Activated T-cell treated with anti-CD3 and anti-CD28 coated beads, Interleukin-2, amount 50 U/mL, for 4 hours (primary cell): Measurements from ENCODE around the gene TAF7L. TPM values are rescaled to one million over a fixed set of nuclear protein-coding genes. Genes with fewer than 3 reads are reported as not detected.
"Not testable (repeated sequence)": the region's sequence is repeated elsewhere in the genome, so short reads cannot be mapped to it uniquely, and the experiment has no call there.

Experiments used
- ATAC-seq, 2 donors: fragments of 200-7000 bp; cut with Tn5 transposase; one replicate each; pipeline ENCODE4 v1.10.0; 2021
- DNase-seq: peaks from one replicate; pipeline ENCODE4 v3.0.0-alpha.2; 2020
- H3K27me3 Mint-ChIP-seq: one replicate; pipeline ENCODE4 v1.8.0; 2021; ENCODE audit warnings: low read depth, mixed read lengths
- H3K36me3 Mint-ChIP-seq: one replicate; pipeline ENCODE4 v1.8.0; 2022; ENCODE audit warnings: mixed read lengths; ENCODE audit not compliant: insufficient read depth
- H3K4me1 Mint-ChIP-seq: one replicate; pipeline ENCODE4 v1.8.0; 2021; ENCODE audit warnings: low read depth, mixed read lengths
- H3K4me3 Mint-ChIP-seq: one replicate; pipeline ENCODE4 v1.8.0; 2021; ENCODE audit warnings: mild to moderate bottlenecking, moderate library complexity, mixed read lengths
- H3K9me3 Mint-ChIP-seq: one replicate; pipeline ENCODE4 v1.8.0; 2021; ENCODE audit warnings: mixed read lengths
- total RNA-seq, 3 donors: library from RNA; stranded (reverse); gene quantifications; one replicate each; pipeline ENCODE4 v1.2.1, GENCODE V29; 2021

Gene TAF7L, protein sequence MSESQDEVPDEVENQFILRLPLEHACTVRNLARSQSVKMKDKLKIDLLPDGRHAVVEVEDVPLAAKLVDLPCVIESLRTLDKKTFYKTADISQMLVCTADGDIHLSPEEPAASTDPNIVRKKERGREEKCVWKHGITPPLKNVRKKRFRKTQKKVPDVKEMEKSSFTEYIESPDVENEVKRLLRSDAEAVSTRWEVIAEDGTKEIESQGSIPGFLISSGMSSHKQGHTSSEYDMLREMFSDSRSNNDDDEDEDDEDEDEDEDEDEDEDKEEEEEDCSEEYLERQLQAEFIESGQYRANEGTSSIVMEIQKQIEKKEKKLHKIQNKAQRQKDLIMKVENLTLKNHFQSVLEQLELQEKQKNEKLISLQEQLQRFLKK
- total RNA-seq: under 1 TPM; 0.13 to 0.22 (median 0.15) TPM

DNA sequence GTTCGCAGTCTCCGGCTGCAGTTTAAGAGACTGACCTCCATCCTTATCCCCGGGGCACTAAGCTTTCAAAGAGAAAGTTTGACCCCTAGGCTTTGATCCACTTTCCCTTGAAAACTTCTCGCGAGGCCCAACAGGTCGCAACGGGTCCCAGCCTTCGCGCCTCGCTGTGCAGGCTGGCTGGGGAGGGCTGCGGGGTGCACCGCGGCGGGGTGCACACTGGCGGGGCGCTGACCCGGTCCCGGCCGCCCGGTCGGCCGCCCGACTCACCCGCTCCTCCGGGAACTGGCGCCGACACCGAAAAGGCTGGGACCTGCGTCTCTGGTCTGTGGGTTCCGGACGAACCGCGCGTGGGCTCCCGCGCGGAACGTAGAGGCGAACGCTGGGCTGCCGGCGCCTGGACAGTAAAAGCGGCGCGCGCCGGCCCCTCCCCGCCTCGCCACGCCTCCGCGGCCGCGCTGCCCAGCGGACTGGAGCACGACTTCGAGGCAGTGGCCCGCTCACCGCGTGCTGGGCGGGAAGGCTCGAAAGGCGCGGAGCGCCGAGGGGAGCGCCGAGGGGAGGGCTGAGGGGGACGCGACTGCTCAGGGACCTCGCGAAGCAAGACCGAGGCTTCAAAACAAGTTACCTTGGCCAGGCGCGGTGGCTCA lies at the start of gene TAF7L:
TAF7L (minus strand) TSS at position 378 of the 647 bp plus-strand sequence. CDS start 3,791 bp downstream, outside the sequence.
- H3K27me3 Mint-ChIP-seq: peaks cover 10% of the 10 kb centered on the region
- no peaks in the 10 kb centered on the region for H3K36me3 Mint-ChIP-seq
- no peak within 1 kb of the TSS for H3K4me3 Mint-ChIP-seq
- ATAC-seq: no peak
- no peaks in the 10 kb centered on the region for H3K9me3 Mint-ChIP-seq
- no peak for DNase-seq
- H3K4me1 Mint-ChIP-seq: no peaks in the 10 kb centered on the region

DNA sequence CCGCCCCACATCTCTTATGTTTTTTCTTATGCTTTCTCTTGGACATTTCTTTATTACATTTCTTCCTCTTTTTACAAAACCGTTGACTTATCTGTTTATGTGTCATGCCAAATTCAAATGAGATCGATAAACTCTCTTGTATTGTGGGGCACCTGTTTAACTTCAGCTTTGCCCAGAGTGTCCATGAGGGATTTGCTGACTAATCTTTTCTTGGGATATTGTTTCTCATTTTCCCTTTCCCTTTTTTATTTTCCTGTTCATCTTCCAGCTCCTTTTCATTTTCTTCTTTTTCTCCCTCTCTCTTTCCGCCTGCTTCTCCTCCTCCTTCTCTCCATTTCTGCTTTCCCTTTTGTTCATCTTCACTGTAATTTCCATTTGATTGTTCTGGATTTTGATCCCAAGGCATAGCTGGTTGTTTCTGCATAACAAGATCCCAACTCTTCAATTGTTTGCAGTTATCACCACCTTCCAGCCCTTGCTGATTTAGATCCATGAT lies 46.7 kb upstream of the TAF7L start:
- no peak overlapping the region for H3K4me3 Mint-ChIP-seq
- DNase-seq (no peak), ATAC-seq (no peak)
- peaks cover 2% of the 10 kb centered on the region for H3K4me1 Mint-ChIP-seq
- H3K36me3 Mint-ChIP-seq: peaks cover 2% of the 10 kb centered on the region
- H3K27me3 Mint-ChIP-seq: no peaks in the 10 kb centered on the region
- H3K9me3 Mint-ChIP-seq: peaks cover 4% of the 10 kb centered on the region

DNA sequence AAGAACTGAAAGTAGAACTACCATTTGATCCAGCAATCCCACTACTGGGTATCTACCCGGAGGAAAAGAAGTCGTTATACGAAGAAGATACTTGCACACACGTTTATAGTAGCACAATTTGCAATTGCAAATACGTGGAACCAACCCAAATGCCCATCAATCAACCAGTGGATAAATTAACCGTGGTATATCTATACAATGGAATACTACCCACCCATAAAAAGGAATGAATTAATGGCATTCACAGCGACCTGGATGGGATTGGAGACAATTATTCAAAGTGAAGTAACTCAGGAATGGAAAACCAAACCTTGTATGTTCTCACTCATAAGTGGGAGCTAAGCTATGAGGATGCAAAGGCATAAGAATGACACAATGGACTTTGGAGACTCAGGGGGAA lies 43.2 kb upstream of the TAF7L start:
- not testable (repeated sequence) for DNase-seq, H3K36me3 Mint-ChIP-seq, H3K4me3 Mint-ChIP-seq, H3K4me1 Mint-ChIP-seq, ATAC-seq, H3K9me3 Mint-ChIP-seq, H3K27me3 Mint-ChIP-seq

DNA sequence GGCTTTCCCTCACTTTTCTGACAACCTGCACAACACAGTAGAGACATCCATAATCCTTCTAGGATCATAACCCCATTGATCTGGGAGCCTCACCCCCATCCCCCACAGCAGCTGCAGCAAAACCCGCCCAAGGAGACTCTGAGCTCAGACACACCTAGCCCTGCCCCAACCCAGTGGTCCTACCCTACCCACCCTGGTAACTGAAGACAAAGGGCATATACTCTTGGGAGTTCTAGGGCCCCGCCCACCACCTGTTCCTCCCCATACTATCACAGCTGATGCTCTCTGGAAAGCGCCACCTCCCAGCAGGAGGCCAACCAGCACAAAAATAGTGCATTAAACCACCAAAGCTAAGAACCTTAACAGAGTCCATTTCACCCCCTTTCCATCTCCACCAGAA lies 35.5 kb upstream of the TAF7L start:
- not testable (repeated sequence) for H3K36me3 Mint-ChIP-seq, H3K9me3 Mint-ChIP-seq, DNase-seq, H3K27me3 Mint-ChIP-seq, H3K4me1 Mint-ChIP-seq, H3K4me3 Mint-ChIP-seq, ATAC-seq

DNA sequence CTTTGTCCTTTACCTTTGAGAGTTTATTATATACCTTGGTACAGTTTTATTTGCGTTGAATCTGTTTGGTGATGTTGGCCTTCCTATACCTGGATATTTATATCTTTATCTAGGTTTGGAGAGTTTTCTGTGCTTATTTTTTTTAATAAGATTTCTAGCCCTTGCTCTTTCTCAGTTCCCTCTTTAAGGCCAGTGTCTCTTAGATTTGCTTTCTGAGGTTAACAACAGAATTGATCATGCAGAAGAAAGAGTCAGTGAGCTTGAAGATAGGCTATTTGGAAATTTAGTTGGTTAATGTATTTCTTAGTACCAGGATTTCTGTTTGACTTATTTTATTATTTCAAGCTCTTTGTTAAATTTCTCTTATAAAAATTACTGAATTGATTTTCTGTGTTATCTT lies 12.7 kb upstream of the TAF7L start:
- DNase-seq (no peak), ATAC-seq (no peak)
- no peaks in the 10 kb centered on the region for H3K9me3 Mint-ChIP-seq
- no peaks in the 10 kb centered on the region for H3K27me3 Mint-ChIP-seq
- H3K4me3 Mint-ChIP-seq: no peak overlapping the region
- H3K36me3 Mint-ChIP-seq: no peaks in the 10 kb centered on the region
- H3K4me1 Mint-ChIP-seq: no peaks in the 10 kb centered on the region

DNA sequence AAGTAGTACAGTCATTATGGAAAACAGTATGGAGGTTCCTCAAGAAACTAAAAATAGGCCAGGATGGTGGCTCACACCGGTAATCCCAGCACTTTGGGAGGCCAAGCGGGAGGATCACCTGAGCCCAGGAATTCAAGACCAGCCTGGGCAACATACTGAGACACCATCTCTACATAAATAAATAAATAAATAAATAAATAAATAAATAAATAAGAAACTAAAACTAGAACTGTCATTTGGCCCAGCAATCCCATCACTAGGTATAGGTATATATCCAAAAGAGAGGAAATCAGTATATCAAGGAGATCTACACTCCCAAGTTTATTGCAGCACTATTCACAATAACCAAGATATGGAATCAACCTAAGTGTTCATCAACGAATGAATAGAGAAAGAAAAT lies 4.5 kb upstream of the TAF7L start:
- H3K36me3 Mint-ChIP-seq, DNase-seq, H3K4me3 Mint-ChIP-seq, ATAC-seq, H3K9me3 Mint-ChIP-seq, H3K4me1 Mint-ChIP-seq, H3K27me3 Mint-ChIP-seq: not testable (repeated sequence)

DNA sequence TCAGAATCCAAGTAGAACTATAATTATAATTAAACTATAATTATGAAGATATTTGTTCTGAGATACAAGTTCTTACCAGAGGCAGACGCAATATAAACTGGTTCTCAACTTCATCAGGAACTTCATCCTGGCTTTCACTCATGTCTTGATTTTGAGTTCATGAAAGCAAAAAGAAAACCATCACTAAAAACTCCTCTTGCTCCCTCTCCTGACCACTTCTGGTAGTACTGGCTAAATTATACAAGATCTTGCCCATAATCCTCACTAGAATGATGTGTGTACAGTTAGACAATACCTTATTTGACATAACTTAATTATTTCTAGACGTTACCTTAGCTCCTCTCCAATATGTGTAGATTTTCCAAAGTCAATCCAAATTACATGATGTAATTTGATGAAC lies 3.7 kb downstream of the TAF7L start:
- no peak for DNase-seq
- Mint-ChIP-seq H3K36me3 (no peaks in the 10 kb centered on the region), H3K4me1 (no peaks in the 10 kb centered on the region), H3K9me3 (no peaks in the 10 kb centered on the region), H3K27me3 (peaks cover 6% of the 10 kb centered on the region), H3K4me3 (no peak overlapping the region)
- ATAC-seq: no peak

DNA sequence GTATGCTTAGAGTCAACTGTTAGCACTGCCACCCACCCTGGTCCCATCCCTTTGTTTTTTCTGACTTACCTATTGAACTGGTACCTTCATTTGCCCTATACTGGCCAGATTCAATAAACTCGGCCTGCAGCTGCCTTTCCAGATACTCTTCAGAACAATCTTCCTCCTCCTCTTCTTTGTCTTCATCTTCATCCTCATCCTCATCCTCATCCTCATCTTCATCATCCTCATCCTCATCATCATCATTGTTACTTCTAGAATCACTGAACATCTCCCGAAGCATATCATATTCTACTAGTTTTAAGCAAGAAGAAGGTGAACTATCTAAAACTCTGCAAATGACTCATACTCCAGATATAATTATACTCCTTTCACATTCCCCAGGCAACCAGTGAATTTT lies 14.9 kb downstream of the TAF7L start:
- ATAC-seq: no peak
- no peak overlapping the region for H3K4me3 Mint-ChIP-seq
- no peak for DNase-seq
- no peaks in the 10 kb centered on the region for H3K9me3 Mint-ChIP-seq
- H3K27me3 Mint-ChIP-seq: no peaks in the 10 kb centered on the region
- no peaks in the 10 kb centered on the region for H3K36me3 Mint-ChIP-seq
- no peaks in the 10 kb centered on the region for H3K4me1 Mint-ChIP-seq

DNA sequence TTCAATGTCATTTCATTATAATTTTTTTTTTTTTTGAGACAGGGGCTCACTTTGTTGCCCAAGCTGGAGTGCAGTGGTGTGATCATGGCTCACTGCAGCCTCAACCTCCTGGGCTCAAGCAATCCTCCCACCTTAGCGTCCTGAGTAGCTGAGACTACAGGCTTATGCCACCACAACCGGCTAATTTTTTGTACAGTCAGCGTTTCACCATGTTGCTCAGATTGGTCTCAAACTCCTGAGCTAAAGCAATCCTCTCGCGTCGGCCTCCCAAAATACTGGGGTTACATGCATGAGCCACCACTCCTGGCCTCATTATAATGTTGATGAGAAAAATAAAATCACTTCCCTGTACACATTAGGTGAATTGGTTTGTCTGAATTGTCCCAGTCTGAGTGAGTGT lies 16.9 kb downstream of the TAF7L start:
- Mint-ChIP-seq H3K4me3 (no peak overlapping the region), H3K4me1 (no peaks in the 10 kb centered on the region), H3K9me3 (no peaks in the 10 kb centered on the region), H3K36me3 (no peaks in the 10 kb centered on the region), H3K27me3 (no peaks in the 10 kb centered on the region)
- no peak for ATAC-seq
- no peak for DNase-seq

DNA sequence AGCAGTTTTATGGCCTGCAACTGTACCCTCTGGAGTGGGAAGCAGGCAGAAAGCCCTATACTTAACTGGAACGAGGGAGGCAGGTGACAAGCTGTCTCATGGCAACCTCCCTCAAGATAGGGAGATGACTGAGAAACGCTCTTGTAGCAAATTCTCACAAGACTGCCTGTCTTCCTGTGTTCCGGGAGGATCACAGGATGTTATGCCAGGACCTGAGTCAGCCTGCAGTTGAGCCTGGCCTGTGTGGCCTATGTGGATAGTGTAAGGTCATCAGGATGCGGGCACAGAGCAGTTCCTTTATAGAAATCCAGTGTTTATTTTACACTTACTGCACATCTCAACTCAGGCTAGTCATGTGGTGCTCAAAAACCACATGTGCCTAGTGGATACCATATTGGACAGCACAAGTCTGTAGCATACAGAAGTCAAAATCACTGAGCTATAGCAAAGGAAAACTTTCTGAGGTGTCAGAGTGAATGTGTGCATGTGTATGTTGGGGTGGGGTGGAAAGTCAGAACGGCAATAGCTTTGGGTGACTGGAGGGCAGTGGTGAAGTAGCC lies 25.2 kb downstream of the TAF7L start:
- Mint-ChIP-seq H3K9me3 (no peaks in the 10 kb centered on the region), H3K27me3 (no peaks in the 10 kb centered on the region), H3K4me1 (no peaks in the 10 kb centered on the region), H3K4me3 (no peak overlapping the region), H3K36me3 (no peaks in the 10 kb centered on the region)
- ATAC-seq (no peak), DNase-seq (no peak)

DNA sequence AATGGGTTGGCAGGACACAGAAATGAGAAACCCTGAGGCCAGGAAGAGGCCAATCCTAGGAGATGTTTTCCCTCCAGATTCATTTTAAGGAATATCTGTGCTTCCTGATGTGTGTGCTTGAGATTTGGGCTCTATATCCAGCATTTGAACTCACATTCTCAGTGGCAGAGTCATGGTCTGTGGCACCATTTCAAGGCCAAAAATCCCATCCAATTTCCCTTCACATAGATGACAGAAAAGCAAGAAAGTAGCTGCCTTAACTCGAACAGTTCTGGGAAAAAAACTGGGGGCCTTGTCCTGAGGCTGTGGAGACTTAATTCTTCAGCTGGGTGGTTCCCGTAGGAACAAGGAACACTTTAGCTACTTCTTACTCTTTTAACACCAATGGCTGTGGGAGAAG lies 27.4 kb downstream of the TAF7L start:
- ATAC-seq (no peak), DNase-seq (no peak)
- H3K27me3 Mint-ChIP-seq: no peaks in the 10 kb centered on the region
- no peaks in the 10 kb centered on the region for H3K9me3 Mint-ChIP-seq
- no peaks in the 10 kb centered on the region for H3K36me3 Mint-ChIP-seq
- H3K4me1 Mint-ChIP-seq: no peaks in the 10 kb centered on the region
- no peak overlapping the region for H3K4me3 Mint-ChIP-seq

DNA sequence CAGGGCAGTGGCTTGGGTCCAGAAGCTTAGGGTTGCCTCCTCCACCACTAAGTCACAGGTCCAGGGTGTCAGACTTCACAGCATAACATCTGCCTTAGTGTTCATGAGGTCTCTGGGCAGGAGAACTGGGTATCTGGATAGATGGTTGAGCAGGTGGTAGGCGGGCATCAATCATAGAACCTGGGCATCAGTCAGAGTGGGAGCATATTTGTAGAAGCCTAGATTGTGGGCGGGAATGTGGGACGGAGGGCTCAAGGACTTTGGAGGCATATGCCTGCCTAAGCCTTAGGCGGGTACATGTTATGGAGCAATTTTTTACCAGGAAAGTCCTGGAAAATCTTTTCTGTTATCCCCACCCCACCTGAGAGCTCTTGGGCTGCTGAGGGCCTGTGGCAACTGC lies 28.5 kb downstream of the TAF7L start:
- DNase-seq (no peak), ATAC-seq (no peak)
- Mint-ChIP-seq H3K9me3 (no peaks in the 10 kb centered on the region), H3K4me3 (no peak overlapping the region), H3K4me1 (peaks cover 5% of the 10 kb centered on the region), H3K36me3 (no peaks in the 10 kb centered on the region), H3K27me3 (no peaks in the 10 kb centered on the region)

DNA sequence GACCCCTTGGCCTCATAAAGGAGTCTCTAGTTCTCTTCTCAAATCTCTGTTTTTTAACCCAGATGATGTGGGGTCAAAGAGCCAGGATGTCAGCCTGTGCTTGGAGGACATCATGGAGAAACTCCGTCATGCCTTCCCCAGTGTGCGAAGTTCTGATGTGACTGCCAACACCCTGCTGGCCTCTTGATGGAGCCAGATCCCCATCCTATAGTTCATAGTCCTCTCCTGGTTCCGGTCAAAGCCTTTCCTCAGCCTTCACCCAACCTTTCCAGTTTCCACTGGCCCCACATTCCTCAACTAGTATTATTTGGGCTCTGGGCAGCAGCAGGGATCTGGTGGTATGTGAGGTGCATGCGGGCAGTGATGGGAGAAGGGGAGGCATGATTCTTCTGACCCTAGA lies 30.7 kb downstream of the TAF7L start:
- DNase-seq: no peak
- no peak overlapping the region for H3K4me3 Mint-ChIP-seq
- H3K36me3 Mint-ChIP-seq: no peaks in the 10 kb centered on the region
- no peaks in the 10 kb centered on the region for H3K27me3 Mint-ChIP-seq
- H3K9me3 Mint-ChIP-seq: no peaks in the 10 kb centered on the region
- peaks cover 8% of the 10 kb centered on the region for H3K4me1 Mint-ChIP-seq
- no peak for ATAC-seq

DNA sequence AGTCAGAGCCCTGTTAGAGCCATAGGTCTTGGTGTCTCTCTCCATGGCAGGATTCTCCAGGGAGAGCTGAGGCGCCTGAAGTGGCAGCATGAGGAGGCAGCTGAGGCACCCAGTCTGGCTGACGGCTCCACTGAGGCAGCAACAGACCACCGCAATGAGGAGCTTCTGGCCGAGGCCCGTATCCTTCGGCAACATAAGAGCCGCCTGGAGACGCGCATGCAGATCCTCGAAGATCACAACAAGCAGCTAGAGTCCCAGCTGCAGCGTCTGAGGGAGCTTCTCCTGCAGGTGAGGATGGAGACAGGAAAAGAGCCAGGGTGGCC lies 32.9 kb downstream of the TAF7L start:
- no peaks in the 10 kb centered on the region for H3K27me3 Mint-ChIP-seq

More for the DNA sequence above, 32.9 kb downstream of the TAF7L start:
- ATAC-seq: no peak
- H3K4me3 Mint-ChIP-seq: no peak overlapping the region
- peaks cover 8% of the 10 kb centered on the region for H3K4me1 Mint-ChIP-seq
- no peaks in the 10 kb centered on the region for H3K9me3 Mint-ChIP-seq
- no peak for DNase-seq
- no peaks in the 10 kb centered on the region for H3K36me3 Mint-ChIP-seq
